GM06990 (cell line): ENCODE data around the gene ST6GALNAC3.

Experiments used
- DNase-seq: peaks from one replicate; pipeline ENCODE4 v3.0.0-alpha.2; 2011; ENCODE audit not compliant: insufficient read length; ENCODE audit errors: extremely low read depth
- H3K27me3 ChIP-seq: replicated peaks from 2 replicates; pipeline ENCODE4 v1.6.0; 2011; ENCODE audit warnings: low read length; ENCODE audit not compliant: control insufficient read depth, insufficient read depth
- H3K36me3 ChIP-seq: 2 replicates; pipeline ENCODE4 v1.5.1; 2011; ENCODE audit warnings: low read length; ENCODE audit not compliant: control insufficient read depth, insufficient read depth
- H3K4me3 ChIP-seq: replicated peaks from 2 replicates; pipeline ENCODE4 v1.5.1; 2011; ENCODE audit warnings: low read depth, mild to moderate bottlenecking, control low read depth, low read length
- TF ChIP-seq, protein P1 (sequence below): IDR thresholded peaks from 2 replicates; pipeline ENCODE4 v1.5.1; 2011; ENCODE audit warnings: low read length, control low read depth, mild to moderate bottlenecking, inconsistent platforms; ENCODE audit not compliant: insufficient read depth, poor library complexity, severe bottlenecking

The ST6GALNAC3 gene

DNA sequence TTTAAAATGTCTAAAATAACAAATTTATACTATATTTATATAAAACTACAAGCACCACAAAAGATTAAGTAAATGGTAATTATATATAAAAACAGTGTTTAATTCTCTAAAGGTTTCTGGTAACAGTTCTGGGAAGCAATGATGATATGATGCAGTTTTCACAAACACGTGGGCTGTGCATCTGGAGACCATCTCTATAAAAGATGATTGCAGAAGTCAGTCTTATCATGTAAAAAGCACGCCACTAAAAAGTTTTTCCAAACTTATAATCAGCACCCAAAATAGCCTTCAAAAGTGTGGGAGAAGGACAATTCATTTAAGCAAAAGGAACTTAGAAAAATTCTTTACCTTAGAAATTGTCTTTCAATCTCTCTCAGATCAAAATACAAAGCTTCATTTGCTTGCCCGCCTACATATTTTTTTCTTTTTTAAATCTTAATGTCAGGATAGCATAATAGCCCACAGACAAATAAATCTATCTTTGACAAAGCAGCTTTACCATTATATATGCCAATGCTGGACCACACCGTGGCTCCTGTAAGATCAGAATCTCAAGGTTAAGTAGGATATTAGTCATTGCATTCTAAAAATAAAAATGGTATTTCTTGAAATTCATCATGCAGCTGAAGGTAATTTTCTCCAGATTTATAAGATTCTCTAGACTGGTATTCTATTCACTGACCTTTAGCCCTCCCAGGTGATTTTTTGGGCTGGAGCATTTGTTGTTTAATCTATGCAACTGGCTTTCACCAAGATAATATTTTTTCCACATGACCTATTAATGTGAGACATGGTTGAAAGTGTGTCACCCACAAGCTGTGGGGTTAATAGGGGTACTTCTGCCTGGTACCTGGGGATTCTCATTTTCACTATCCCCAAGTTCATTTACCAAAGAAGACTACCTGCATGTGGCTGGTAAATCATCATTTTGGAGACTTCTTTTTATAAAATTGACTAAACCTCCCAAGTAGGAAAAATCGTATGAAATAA, 603.2 kb downstream of the ST6GALNAC3 start:
- H3K36me3 ChIP-seq, result no peaks in the 10 kb centered on the region
- TF ChIP-seq, protein P1, sequence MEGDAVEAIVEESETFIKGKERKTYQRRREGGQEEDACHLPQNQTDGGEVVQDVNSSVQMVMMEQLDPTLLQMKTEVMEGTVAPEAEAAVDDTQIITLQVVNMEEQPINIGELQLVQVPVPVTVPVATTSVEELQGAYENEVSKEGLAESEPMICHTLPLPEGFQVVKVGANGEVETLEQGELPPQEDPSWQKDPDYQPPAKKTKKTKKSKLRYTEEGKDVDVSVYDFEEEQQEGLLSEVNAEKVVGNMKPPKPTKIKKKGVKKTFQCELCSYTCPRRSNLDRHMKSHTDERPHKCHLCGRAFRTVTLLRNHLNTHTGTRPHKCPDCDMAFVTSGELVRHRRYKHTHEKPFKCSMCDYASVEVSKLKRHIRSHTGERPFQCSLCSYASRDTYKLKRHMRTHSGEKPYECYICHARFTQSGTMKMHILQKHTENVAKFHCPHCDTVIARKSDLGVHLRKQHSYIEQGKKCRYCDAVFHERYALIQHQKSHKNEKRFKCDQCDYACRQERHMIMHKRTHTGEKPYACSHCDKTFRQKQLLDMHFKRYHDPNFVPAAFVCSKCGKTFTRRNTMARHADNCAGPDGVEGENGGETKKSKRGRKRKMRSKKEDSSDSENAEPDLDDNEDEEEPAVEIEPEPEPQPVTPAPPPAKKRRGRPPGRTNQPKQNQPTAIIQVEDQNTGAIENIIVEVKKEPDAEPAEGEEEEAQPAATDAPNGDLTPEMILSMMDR, result no peak
- DNase-seq, result no peak
- H3K4me3 ChIP-seq, result no peak overlapping the region
- no peaks in the 10 kb centered on the region for H3K27me3 ChIP-seq

DNA sequence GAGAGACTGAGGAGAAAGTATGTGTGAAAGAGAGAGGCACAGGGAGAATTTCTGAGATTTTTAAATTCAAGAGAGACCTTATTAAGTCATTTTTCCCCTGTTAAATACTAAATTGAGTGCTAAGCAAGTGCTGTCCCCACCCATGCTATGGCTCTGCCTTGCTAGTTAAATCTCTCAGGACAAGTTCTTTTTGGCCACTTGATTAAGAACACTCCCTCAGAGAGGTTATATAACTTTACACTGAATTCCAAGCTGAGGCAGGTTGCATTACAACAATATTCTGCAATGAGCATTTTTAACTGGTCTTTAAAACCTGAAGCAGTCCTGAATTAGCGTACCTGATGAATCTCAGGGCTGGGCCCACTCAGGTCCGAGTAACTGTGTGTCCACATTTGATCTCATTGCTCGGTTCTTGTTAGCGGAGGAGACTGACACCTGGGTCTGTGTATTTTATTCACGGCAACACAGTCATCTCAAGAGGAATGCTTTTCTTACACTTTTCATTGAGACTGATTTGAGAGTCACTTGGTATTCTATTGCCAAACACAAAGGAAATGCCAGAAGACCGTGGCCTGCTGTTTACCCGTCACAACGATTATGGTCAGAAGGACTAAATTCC, 605.1 kb downstream of the ST6GALNAC3 start:
- H3K36me3 ChIP-seq, result no peaks in the 10 kb centered on the region
- TF ChIP-seq, protein P1, result no peak
- no peak overlapping the region for H3K4me3 ChIP-seq
- H3K27me3 ChIP-seq, result no peaks in the 10 kb centered on the region
- DNase-seq, result no peak

DNA sequence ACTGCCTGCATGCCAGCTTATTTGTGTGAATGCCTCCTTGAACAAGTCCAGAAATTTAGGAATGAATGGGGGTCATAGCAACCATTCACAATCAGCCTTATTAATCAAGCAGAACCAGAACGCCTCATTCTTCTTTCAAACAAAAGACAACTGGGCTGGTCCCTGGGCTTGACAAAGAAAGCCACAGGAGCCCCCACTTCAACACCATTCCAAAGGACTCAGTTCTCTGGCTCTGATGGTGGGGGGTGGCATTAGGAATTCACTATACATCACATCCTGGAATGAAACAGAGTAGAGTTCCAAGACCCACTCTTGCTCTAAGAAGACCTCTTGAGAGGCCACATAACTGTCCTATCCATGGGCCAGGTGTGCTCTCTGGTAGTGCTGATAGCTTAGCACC, 606.1 kb downstream of the ST6GALNAC3 start:
- H3K27me3 ChIP-seq, result no peaks in the 10 kb centered on the region
- no peak for DNase-seq
- TF ChIP-seq, protein P1, result no peak
- no peaks in the 10 kb centered on the region for H3K36me3 ChIP-seq
- H3K4me3 ChIP-seq, result no peak overlapping the region

DNA sequence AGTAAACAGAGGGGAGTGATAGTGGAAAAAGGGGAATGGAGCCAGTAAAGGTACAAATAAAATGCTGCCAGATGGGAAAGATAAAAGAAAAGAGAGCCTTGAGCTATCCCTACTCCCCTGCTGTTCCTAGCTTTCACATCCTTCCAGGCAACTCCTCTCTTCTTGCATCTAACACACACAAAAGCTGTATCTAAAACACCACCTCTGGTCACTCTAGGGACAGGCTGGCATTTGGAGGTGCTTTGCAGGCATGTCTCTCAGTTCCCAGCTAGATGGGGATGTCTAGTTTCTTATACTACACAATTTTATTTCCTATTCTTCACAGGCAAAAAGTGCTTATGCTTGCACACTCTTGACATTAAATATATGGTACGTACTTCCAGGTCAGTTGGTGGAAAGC, 607.6 kb downstream of the ST6GALNAC3 start:
- H3K27me3 ChIP-seq, result no peaks in the 10 kb centered on the region
- no peaks in the 10 kb centered on the region for H3K36me3 ChIP-seq
- TF ChIP-seq, protein P1, result no peak
- H3K4me3 ChIP-seq, result no peak overlapping the region
- no peak for DNase-seq
